Kidney capillary endothelial cell (primary cell): ENCODE data around the gene PPP1R3C.

Source experiments
- DNase-seq: peaks from one replicate; pipeline ENCODE4 v3.0.0-alpha.2; 2018; ENCODE audit warnings: low spot score

The PPP1R3C gene

GRCh38 chr10:91601212-91601611 is 31.7 kb downstream of the PPP1R3C start:
- DNase-seq: no peak

- DNase-seq: peak; percentile 73
Observed at GRCh38 chr10:91598211-91598977, 34.5 kb downstream of the PPP1R3C start.

- DNase-seq: no peak
Observed at GRCh38 chr10:91597197-91597881, 35.5 kb downstream of the PPP1R3C start.

GRCh38 chr10:91596825-91597196 is 36.1 kb downstream of the PPP1R3C start:
- DNase-seq: peak; percentile 51

GRCh38 chr10:91593834-91594233 is 39.0 kb downstream of the PPP1R3C start:
- DNase-seq: no peak

- no peak for DNase-seq
Observed at GRCh38 chr10:91593366-91593765, 39.5 kb downstream of the PPP1R3C start.

- DNase-seq: no peak
Observed at GRCh38 chr10:91592266-91592975, 40.5 kb downstream of the PPP1R3C start.

- no peak for DNase-seq
Observed at GRCh38 chr10:91591797-91592174, 41.1 kb downstream of the PPP1R3C start.

- DNase-seq: no peak
Observed at GRCh38 chr10:91590904-91591796, 41.7 kb downstream of the PPP1R3C start.

GRCh38 chr10:91590142-91590903 is 42.5 kb downstream of the PPP1R3C start:
- no peak for DNase-seq

- DNase-seq: no peak
Observed at GRCh38 chr10:91589658-91590035, 43.2 kb downstream of the PPP1R3C start.

- DNase-seq: no peak
Observed at GRCh38 chr10:91589015-91589657, 43.7 kb downstream of the PPP1R3C start.

GRCh38 chr10:91587710-91588638 is 44.9 kb downstream of the PPP1R3C start:
- DNase-seq: peak; percentile 50

- no peak for DNase-seq
Observed at GRCh38 chr10:91582153-91582554, 50.7 kb downstream of the PPP1R3C start.

- DNase-seq: no peak
Observed at GRCh38 chr10:91579329-91579985, 53.4 kb downstream of the PPP1R3C start.
